Gastrocnemius medialis (tissue), 4 donors: Measurements from ENCODE around the gene STX8. TPM values are rescaled to one million over a fixed set of nuclear protein-coding genes. Genes with fewer than 3 reads are reported as not detected.

Experiments used
- ATAC-seq, 2 donors: fragments of 150-250 bp; one replicate each; pipeline ENCODE4 v1.9.1; 2016
- DNase-seq, 2 donors: peaks; one replicate each; pipeline ENCODE4 v3.0.0-alpha.2; 2019
- H3K27ac ChIP-seq, 4 donors: fragments of 200-600 bp; sonication (generic); 1 replicate in 1 of 4; 2 replicates in 3 of 4; pipeline ENCODE4 v1.5.1; 2016 to 2018; ENCODE audit warnings: mild to moderate bottlenecking in 2 of 4, moderate library complexity in 1 of 4
- H3K27me3 ChIP-seq, 3 donors: fragments of 200-600 bp; sonication (generic) in 2 of 3; 1 replicate in 1 of 3; 2 replicates in 2 of 3; pipeline versions ENCODE4 v1.5.1 to v1.6.0; 2016 to 2019; ENCODE audit warnings: mild to moderate bottlenecking in 1 of 3, moderate library complexity in 1 of 3
- H3K36me3 ChIP-seq, 2 donors: fragments of 200-600 bp; sonication (generic) in 1 of 2; one replicate each; pipeline ENCODE4 v1.5.1; 2017 to 2018
- H3K4me1 ChIP-seq, 2 donors: fragments of 200-600 bp; sonication (generic) in 1 of 2; one replicate each; pipeline ENCODE4 v1.5.1; 2016 to 2017; ENCODE audit warnings: mild to moderate bottlenecking in 2 of 2
- H3K4me3 ChIP-seq, 4 donors: fragments of 200-600 bp; sonication (generic) in 3 of 4; 1 replicate in 1 of 4; 2 replicates in 3 of 4; pipeline ENCODE4 v1.5.1; 2016 to 2019; ENCODE audit warnings: mild to moderate bottlenecking in 2 of 4
- H3K9me3 ChIP-seq, 3 donors: fragments of 200-600 bp; sonication (generic) in 2 of 3; 1 replicate in 1 of 3; 2 replicates in 2 of 3; pipeline ENCODE4 v1.5.1; 2016 to 2019
- POLR2A ChIP-seq, 2 donors: fragments of 450-650 bp; IDR thresholded peaks; one replicate each; pipeline ENCODE4 v1.6.1; 2017; ENCODE audit warnings: antibody characterized with exemption in 2 of 2, mild to moderate bottlenecking in 2 of 2, moderate library complexity in 2 of 2
- in situ Hi-C, 4 donors: fragments of 200-750 bp; cut with MboI; loops; one replicate each; pipeline versions ENCODE4 v1.15.0 to v1.8.0; 2017; ENCODE audit warnings: low sequenced_read_pairs in 4 of 4
- intact Hi-C: fragments of 100-400 bp; cut with DNase I; formaldehyde crosslinking; loops from one replicate; pipeline ENCODE4 v1.15.1; 2023; ENCODE audit warnings: low total_unique reads
- total RNA-seq, 4 donors: library from RNA; depleted of rRNA; stranded (reverse); fragments of >200 nt; gene quantifications; one replicate each; pipeline versions ENCODE4 v1.1.0 to v1.2.3, GENCODE V29; 2016
- TF ChIP-seq, protein P1 (sequence below), 5 experiments: fragments of 450-650 bp in 3 of 5; fragments of 200-600 bp in 2 of 5; sonication (generic) in 2 of 5; IDR thresholded peaks in 4 of 5; conservative IDR thresholded peaks in 1 of 5; 1 replicate in 4 of 5; 2 replicates in 1 of 5; pipeline ENCODE4 v1.5.1; 2016 to 2019; ENCODE audit warnings: antibody characterized with exemption in 5 of 5, mild to moderate bottlenecking in 3 of 5, moderate library complexity in 3 of 5

STX8 gene
- total RNA-seq, 4 donors from 2014 or later, result 39.1 to 67.7 (median 58.2) TPM

DNA sequence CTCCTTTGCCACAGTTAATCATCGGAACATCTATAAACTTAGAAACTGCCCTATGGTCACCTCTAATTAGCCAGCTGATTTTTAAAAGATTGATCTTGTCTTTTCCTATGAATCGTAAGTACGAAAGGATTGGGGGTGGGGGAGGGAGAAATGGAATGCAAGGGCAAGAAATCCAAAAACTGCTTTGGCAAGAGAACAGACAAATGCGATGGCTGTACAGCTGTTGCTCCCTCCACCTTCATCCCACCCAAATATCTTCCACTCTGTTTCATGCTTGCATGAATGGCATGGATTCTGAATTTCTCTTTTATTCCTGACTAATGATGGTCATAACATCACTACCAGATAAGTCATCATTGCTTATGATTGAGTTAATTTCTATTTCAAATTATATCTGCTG is 165.7 kb downstream of the STX8 start:
- Histone ChIP-seq H3K27me3 (no peaks in the 10 kb centered on the region), H3K9me3 (no peaks in the 10 kb centered on the region), H3K27ac (no peak overlapping the region), H3K4me3 (no peak overlapping the region), H3K4me1 (peaks cover 0 to 14% of the 10 kb centered on the region in 2 donors), H3K36me3 (no peaks in the 10 kb centered on the region)
- TF ChIP-seq POLR2A (IDR thresholded peaks at IDR 0.05), result no peak
- TF ChIP-seq, protein P1, sequence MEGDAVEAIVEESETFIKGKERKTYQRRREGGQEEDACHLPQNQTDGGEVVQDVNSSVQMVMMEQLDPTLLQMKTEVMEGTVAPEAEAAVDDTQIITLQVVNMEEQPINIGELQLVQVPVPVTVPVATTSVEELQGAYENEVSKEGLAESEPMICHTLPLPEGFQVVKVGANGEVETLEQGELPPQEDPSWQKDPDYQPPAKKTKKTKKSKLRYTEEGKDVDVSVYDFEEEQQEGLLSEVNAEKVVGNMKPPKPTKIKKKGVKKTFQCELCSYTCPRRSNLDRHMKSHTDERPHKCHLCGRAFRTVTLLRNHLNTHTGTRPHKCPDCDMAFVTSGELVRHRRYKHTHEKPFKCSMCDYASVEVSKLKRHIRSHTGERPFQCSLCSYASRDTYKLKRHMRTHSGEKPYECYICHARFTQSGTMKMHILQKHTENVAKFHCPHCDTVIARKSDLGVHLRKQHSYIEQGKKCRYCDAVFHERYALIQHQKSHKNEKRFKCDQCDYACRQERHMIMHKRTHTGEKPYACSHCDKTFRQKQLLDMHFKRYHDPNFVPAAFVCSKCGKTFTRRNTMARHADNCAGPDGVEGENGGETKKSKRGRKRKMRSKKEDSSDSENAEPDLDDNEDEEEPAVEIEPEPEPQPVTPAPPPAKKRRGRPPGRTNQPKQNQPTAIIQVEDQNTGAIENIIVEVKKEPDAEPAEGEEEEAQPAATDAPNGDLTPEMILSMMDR (IDR thresholded peaks at IDR 0.05 in 4 of 5, conservative IDR thresholded peaks at IDR 0.05 in 1 of 5), result no peak
- DNase-seq (no peak), ATAC-seq (no peak)
- intact Hi-C loops, result no loop called here
- in situ Hi-C loops, result no loop called here

- intact Hi-C loops, result no loop called here
- DNase-seq (no peak), ATAC-seq (no peak)
- Histone ChIP-seq H3K36me3 (no peaks in the 10 kb centered on the region), H3K4me3 (no peak overlapping the region), H3K27ac (no peak overlapping the region), H3K27me3 (no peaks in the 10 kb centered on the region), H3K9me3 (no peaks in the 10 kb centered on the region), H3K4me1 (peaks cover 0 to 14% of the 10 kb centered on the region in 2 donors)
- TF ChIP-seq, protein P1 (IDR thresholded peaks at IDR 0.05 in 4 of 5, conservative IDR thresholded peaks at IDR 0.05 in 1 of 5), result no peak
- TF ChIP-seq POLR2A (IDR thresholded peaks at IDR 0.05), result no peak
- in situ Hi-C loops, result no loop called here
Observed at GRCh38 chr17:9408868-9409829, 166.5 kb downstream of the STX8 start.

DNA sequence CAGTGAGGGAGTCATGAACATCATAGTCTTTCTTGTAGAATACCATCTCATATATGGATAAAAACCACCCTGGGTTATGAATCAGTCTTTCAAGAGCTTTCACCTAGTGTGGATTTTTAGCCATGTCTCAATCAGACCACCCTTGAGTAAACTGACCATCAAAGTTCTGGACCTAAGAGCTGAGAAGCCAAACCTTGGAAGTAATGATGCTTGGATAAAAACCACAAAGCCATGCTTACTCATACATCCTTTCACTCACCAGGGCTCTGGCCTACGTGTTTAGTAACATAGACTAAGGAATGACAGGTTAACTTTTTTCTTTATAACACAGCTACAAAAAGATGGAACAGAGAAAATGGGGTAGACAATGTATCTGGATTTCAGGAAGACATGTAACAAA is 167.2 kb downstream of the STX8 start:
- TF ChIP-seq POLR2A (IDR thresholded peaks at IDR 0.05), result no peak
- TF ChIP-seq, protein P1 (IDR thresholded peaks at IDR 0.05 in 4 of 5, conservative IDR thresholded peaks at IDR 0.05 in 1 of 5), result no peak
- Histone ChIP-seq H3K9me3 (no peaks in the 10 kb centered on the region), H3K36me3 (no peaks in the 10 kb centered on the region), H3K4me1 (peaks cover 0 to 14% of the 10 kb centered on the region in 2 donors), H3K4me3 (no peak overlapping the region), H3K27me3 (no peaks in the 10 kb centered on the region), H3K27ac (no peak overlapping the region)
- ATAC-seq, result no peak
- DNase-seq, result no peak
- intact Hi-C loops (no loop called here), in situ Hi-C loops (no loop called here)

DNA sequence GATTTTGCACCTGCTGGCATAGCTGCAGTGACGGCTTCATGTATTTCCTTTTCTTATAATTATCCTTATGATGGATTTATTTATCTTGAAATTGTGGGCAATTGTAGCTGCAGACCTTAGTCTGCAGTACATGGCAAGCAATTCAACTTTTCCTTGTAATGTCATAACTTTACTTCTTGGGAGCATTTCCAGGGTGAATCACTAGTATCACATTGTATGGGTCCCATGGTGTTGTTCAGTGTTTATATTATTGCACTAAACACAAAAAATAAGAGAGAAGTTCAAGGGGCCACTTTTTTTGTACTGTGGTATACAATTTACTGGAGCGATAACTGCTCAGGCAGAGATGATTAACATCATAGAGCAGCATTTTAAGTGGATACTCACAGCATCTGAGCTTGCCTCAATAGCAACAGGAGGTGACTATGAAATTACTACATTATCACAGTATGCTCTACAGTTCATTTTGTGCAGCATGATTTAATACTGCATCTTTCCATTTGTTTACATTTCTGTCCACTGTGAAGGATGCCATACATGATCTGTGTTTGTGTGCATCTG is 169.5 kb downstream of the STX8 start:
- Histone ChIP-seq H3K27ac (no peak overlapping the region), H3K4me3 (no peak overlapping the region), H3K36me3 (no peaks in the 10 kb centered on the region), H3K27me3 (no peaks in the 10 kb centered on the region), H3K4me1 (peaks cover 7 to 21% of the 10 kb centered on the region in 2 donors), H3K9me3 (no peaks in the 10 kb centered on the region)
- TF ChIP-seq POLR2A (IDR thresholded peaks at IDR 0.05), result no peak
- TF ChIP-seq, protein P1 (IDR thresholded peaks at IDR 0.05 in 4 of 5, conservative IDR thresholded peaks at IDR 0.05 in 1 of 5), result no peak
- DNase-seq, result no peak
- in situ Hi-C loops (no loop called here), intact Hi-C loops (no loop called here)
- ATAC-seq, result no peak
